Thymus (tissue), 11 donors: Measurements from ENCODE around the gene PREPL. TPM values are rescaled to one million over a fixed set of nuclear protein-coding genes. Genes with fewer than 3 reads are reported as not detected.

Source experiments
- DNase-seq, 9 donors: peaks; one replicate each; pipeline ENCODE4 v3.0.0-alpha.2; 2013; ENCODE audit warnings: low spot score in 9 of 9, low read depth in 6 of 9, missing footprints in 1 of 9
- H3K27ac ChIP-seq, 2 donors: one replicate each; pipeline ENCODE4 v1.5.1; 2013; ENCODE audit warnings: control low read depth in 1 of 2, low read depth in 1 of 2, low read length in 1 of 2, mild to moderate bottlenecking in 1 of 2, moderate library complexity in 1 of 2
- H3K27me3 ChIP-seq, 2 donors: one replicate each; pipeline ENCODE4 v1.5.1; 2013; ENCODE audit warnings: low read length in 1 of 2; ENCODE audit not compliant: control insufficient read depth in 2 of 2, insufficient read depth in 1 of 2
- H3K36me3 ChIP-seq, 2 donors: one replicate each; pipeline ENCODE4 v1.5.1; 2013; ENCODE audit warnings: low read length in 1 of 2, mild to moderate bottlenecking in 1 of 2, moderate library complexity in 1 of 2; ENCODE audit not compliant: control insufficient read depth in 2 of 2, insufficient read depth in 2 of 2
- H3K4me1 ChIP-seq, 2 donors: one replicate each; pipeline ENCODE4 v1.5.1; 2013; ENCODE audit warnings: low read length in 2 of 2; ENCODE audit not compliant: control insufficient read depth in 2 of 2, insufficient read depth in 2 of 2
- H3K4me3 ChIP-seq, 2 donors: one replicate each; pipeline ENCODE4 v1.5.1; 2013; ENCODE audit warnings: low read length in 2 of 2, control low read depth in 1 of 2, mild to moderate bottlenecking in 1 of 2
- H3K9me3 ChIP-seq, 2 donors: one replicate each; pipeline ENCODE4 v1.5.1; 2013; ENCODE audit warnings: low read length in 1 of 2, mild to moderate bottlenecking in 1 of 2; ENCODE audit not compliant: control insufficient read depth in 2 of 2, insufficient read depth in 1 of 2
- WGBS: extraction: QIAGEN DNeasy Blood & Tissue Kit; methylation state at CpG from one replicate; pipeline ENCODE4 v1.1.7; 2013; 5-methylcytosine and 5-hydroxymethylcytosine counted together
- polyA plus RNA-seq: library from polyadenylated mRNA; stranded (reverse); fragments of 200-250 nt; gene quantifications from one replicate; pipeline ENCODE4 v1.2.3, GENCODE V29; 2013
- total RNA-seq: library from RNA; stranded (reverse); fragments of 120-200 nt; gene quantifications from one replicate; pipeline ENCODE4 v1.2.4, GENCODE V29; 2013
- donor health status: healthy.

Gene PREPL
- total and polyA plus RNA-seq, 2 donors = 16.2 to 28.6 TPM

DNA sequence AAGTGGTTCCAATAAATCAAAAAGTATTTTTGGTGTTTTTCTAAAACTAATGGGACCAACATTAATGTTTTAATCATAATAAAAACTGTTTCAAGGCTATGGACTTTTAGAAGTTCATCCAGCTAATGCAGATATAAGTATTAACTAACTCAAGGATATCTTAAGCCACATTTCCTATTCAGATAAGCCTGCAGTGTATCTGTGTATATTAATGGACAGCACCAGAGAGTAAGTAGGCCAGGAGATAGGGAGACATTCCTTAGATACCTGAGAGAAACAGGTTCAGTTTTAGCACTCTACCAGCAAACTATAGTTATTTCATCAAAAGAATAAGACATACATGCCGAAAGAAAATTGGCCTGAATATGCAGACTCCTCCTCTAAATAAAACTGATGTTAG lies 27.3 kb downstream of the PREPL start:
- 99% methylated on average over 1 of the region's 1 CpG for WGBS
- H3K36me3 ChIP-seq = peaks cover 6 to 21% of the 10 kb centered on the region in 2 donors

GRCh38 chr2:44330801-44331200 lies 30.5 kb downstream of the PREPL start:
- Histone ChIP-seq H3K36me3 (peaks cover 11 to 18% of the 10 kb centered on the region in 2 donors), H3K4me3 (no peak overlapping the region), H3K27me3 (no peaks in the 10 kb centered on the region), H3K27ac (no peak overlapping the region), H3K9me3 (no peaks in the 10 kb centered on the region), H3K4me1 (no peaks in the 10 kb centered on the region)
- DNase-seq = no peak
- WGBS = 100% methylated on average over 1 of the region's 1 CpG

More for the DNA sequence above, 27.3 kb downstream of the PREPL start:
- no peaks in the 10 kb centered on the region for H3K27me3 ChIP-seq
- H3K4me1 ChIP-seq = no peaks in the 10 kb centered on the region
- no peaks in the 10 kb centered on the region for H3K9me3 ChIP-seq
- no peak overlapping the region for H3K27ac ChIP-seq
- no peak overlapping the region for H3K4me3 ChIP-seq
- no peak for DNase-seq

GRCh38 chr2:44329343-44329742 lies 32.0 kb downstream of the PREPL start:
- peaks cover 11 to 23% of the 10 kb centered on the region in 2 donors for H3K36me3 ChIP-seq

GRCh38 chr2:44328750-44329149 lies 32.5 kb downstream of the PREPL start:
- 97% methylated on average over 2 of the region's 2 CpGs for WGBS
- Histone ChIP-seq H3K27ac (no peak overlapping the region), H3K4me1 (no peaks in the 10 kb centered on the region), H3K27me3 (no peaks in the 10 kb centered on the region), H3K4me3 (no peak overlapping the region), H3K36me3 (peaks cover 11 to 28% of the 10 kb centered on the region in 2 donors), H3K9me3 (no peaks in the 10 kb centered on the region)
- DNase-seq = no peak

More at GRCh38 chr2:44329343-44329742, 32.0 kb downstream of the PREPL start:
- Histone ChIP-seq H3K27me3 (no peaks in the 10 kb centered on the region), H3K27ac (no peak overlapping the region), H3K4me3 (no peak overlapping the region), H3K9me3 (no peaks in the 10 kb centered on the region), H3K4me1 (no peaks in the 10 kb centered on the region)
- DNase-seq = no peak
- 95% methylated on average over 2 of the region's 2 CpGs for WGBS

- Histone ChIP-seq H3K4me1 (no peaks in the 10 kb centered on the region), H3K4me3 (no peak overlapping the region), H3K27me3 (no peaks in the 10 kb centered on the region), H3K36me3 (peaks cover 19 to 39% of the 10 kb centered on the region in 2 donors), H3K9me3 (no peaks in the 10 kb centered on the region), H3K27ac (no peak overlapping the region)
- WGBS = 88% methylated on average over 13 of the region's 13 CpGs
- DNase-seq = no peak
These were observed 34.6 kb downstream of the PREPL start for GRCh38 chr2:44326548-44327264.

DNA sequence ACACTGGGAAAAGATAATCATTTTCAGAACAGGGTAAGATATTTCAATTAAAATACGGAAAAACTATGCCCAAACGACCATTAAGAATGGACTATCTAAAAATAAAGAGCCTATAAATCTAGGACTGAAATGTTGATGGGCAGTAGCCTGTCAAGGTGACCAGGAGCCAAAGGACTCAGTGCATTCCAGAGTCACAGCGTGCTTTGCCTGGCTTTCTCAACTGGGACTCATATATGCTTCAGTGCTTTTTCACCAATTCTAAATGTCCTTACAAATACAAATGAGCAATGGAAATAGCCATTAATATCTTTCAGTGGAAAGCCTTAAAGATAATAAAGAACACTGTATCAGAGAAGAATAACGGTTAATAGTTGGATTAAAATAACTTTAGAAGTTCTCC lies 35.4 kb downstream of the PREPL start:
- 91% methylated on average over 4 of the region's 4 CpGs for WGBS
- H3K4me3 ChIP-seq = no peak overlapping the region
- peaks cover 23 to 45% of the 10 kb centered on the region in 2 donors for H3K36me3 ChIP-seq
- DNase-seq = no peak
- no peak overlapping the region for H3K27ac ChIP-seq
- no peaks in the 10 kb centered on the region for H3K4me1 ChIP-seq
- no peaks in the 10 kb centered on the region for H3K27me3 ChIP-seq
- H3K9me3 ChIP-seq = no peaks in the 10 kb centered on the region

GRCh38 chr2:44324971-44325426 lies 36.3 kb downstream of the PREPL start:
- Histone ChIP-seq H3K4me1 (no peaks in the 10 kb centered on the region), H3K4me3 (no peak overlapping the region), H3K36me3 (peaks cover 26 to 52% of the 10 kb centered on the region in 2 donors), H3K9me3 (no peaks in the 10 kb centered on the region), H3K27ac (no peak overlapping the region), H3K27me3 (no peaks in the 10 kb centered on the region)
- WGBS = 100% methylated on average over 1 of the region's 1 CpG
- no peak for DNase-seq

GRCh38 chr2:44321360-44321759 lies 39.9 kb downstream of the PREPL start:
- Histone ChIP-seq H3K36me3 (peaks cover 17 to 43% of the 10 kb centered on the region in 2 donors), H3K27ac (no peak overlapping the region), H3K4me1 (no peaks in the 10 kb centered on the region), H3K4me3 (no peak overlapping the region), H3K9me3 (no peaks in the 10 kb centered on the region), H3K27me3 (no peaks in the 10 kb centered on the region)
- no peak for DNase-seq
- WGBS = 97% methylated on average over 5 of the region's 5 CpGs

DNA sequence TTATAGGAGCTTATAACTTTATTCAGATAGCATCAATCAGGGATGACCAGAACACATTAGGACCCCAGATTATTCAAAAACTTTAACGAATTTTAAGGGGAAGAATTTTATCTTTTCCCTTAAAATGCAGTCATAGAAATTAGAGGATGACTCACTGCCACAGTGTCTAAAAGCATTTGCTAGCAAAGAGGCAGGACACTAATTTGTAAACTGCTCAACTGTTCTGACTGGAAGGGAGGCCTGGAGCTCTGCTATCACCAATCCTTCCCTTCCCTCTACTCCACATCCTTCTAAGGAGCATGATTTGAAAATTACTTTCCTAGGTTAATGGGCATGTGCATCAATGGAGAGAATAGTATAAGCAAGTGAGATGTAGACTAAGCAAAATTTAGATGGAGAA lies 40.5 kb downstream of the PREPL start:
- DNase-seq = no peak
- H3K27me3 ChIP-seq = no peaks in the 10 kb centered on the region
- no peaks in the 10 kb centered on the region for H3K4me1 ChIP-seq
- no peak overlapping the region for H3K27ac ChIP-seq
- no peak overlapping the region for H3K4me3 ChIP-seq
- peaks cover 15 to 42% of the 10 kb centered on the region in 2 donors for H3K36me3 ChIP-seq
- WGBS = 93% methylated on average over 1 of the region's 1 CpG
- no peaks in the 10 kb centered on the region for H3K9me3 ChIP-seq
